GM18505 (cell line): ENCODE data around the gene EOGT.

Experiments used
- ATAC-seq: cut with Tn5 transposase; IDR thresholded peaks from one replicate; pipeline ENCODE4 v1.9.1; 2021; ENCODE audit not compliant: unreplicated experiment
- POLR2A ChIP-seq: IDR thresholded peaks from 4 replicates; pipeline ENCODE4 v1.6.1; 2011; ENCODE audit warnings: borderline replicate concordance; ENCODE audit not compliant: insufficient read depth, insufficient read length; ENCODE audit errors: extremely low read depth

The EOGT gene

DNA sequence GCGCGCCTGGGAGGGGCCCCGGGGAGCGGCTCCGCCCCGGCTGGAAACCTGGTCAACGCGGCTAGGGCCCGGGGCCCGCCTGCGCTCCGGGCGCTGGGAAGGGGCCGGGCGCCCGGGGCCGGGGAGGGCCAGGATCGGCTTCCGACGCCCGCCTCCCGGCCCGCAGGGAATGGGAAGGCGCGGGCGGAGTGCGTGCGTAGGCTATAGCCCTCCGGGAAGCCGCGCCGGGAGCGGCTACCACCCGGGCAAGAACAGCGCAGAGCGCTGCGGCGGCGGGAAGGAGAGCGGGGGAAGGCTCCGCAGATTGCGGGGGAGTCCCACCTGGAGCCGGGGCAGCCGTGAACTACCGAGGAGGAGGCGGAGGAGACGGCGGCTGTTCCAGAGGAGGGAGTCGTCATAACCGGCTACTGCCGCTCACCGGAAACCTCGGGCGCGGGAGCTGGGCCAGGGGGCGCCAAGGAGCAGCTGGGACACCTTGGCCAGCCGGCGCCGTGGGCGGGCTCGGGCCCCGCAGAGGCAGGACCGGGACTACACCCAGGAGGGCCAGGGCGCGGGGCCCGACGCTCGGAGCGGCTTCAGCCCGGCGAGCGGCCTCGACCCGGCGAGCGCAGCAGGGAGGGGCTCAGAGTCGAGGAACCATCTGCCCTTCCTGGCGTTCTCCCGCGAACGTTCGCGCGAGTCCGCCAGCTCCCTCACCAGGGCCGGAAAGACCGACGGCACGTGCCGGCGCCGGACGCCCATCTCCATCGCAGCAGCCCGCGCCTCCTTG lies at the start of gene EOGT:
TSS of gene EOGT (minus strand) at position 432 of the 769 bp plus-strand sequence. CDS start 3,838 bp downstream, outside the sequence.
- ATAC-seq = peak; percentile 86
- TF ChIP-seq POLR2A = peak; percentile 78

DNA sequence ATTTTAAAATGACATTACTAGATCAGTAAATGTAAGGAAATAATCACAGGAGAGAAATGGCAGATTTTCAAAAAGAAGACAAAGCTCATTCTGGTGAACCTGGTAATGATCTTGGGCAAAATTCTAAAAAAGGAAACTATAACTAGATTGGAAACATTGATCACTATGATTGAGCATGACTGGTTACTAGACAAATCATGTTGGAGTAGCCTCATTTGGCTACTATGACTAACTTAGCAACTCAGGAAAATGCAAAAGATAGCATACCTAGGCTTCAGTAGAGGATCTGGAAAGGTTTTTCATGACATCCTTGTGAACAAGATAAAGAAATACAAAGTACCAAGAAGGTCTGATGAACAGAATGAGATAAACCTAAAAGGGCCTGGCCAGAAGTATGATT lies 46.2 kb upstream of the EOGT start:
- ATAC-seq = no peak
- TF ChIP-seq POLR2A = no peak

DNA sequence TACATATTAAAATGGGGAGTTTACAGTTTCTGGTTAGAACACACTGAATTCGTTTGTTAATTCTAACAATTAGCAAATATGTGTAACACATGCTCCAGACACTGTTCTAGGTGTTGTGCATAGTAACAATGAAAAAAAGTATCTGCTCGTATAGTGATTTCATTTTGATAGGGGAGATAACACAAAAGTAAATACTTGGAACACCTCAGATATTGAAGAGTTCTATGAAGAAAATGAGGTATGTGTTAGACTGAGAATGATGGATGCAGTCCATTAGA lies 45.4 kb upstream of the EOGT start:
- no peak for TF ChIP-seq POLR2A
- no peak for ATAC-seq

DNA sequence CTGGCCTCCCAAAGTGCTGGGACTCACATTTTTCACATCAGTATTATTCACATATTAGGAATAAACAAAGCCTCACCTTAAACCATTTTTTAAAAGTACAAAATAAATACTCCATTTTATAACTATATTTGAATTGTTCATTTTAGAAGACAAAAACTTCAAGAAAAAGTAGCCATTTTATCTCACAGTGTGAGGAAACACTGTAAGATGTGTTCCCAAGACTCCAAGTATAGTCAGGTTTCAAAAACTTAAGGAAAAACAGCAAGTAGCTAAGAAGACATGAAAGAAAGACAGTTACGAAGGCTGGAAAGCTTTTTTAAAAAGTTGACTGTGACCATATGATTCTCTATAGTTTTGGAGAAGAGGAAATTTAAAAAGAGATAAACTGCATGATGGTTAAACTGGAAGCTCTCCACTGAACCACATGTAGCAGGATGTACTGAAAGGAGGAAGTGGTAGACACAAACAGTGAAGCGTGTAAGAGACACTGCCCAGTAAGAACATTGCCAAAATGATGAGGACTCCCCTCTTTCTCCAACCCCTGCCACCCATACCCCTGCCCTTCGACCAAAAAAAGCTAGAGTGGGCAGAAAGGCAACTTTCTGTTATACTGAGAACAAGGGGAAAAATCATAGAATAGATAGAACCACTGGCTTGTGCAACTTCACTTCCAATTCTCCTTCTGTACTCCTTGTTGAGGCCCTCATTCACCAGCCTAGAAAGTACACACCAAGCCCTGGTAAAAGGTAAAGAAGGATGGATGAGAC lies 44.9 kb upstream of the EOGT start:
- ATAC-seq = peak; percentile 99
- TF ChIP-seq POLR2A = no peak

DNA sequence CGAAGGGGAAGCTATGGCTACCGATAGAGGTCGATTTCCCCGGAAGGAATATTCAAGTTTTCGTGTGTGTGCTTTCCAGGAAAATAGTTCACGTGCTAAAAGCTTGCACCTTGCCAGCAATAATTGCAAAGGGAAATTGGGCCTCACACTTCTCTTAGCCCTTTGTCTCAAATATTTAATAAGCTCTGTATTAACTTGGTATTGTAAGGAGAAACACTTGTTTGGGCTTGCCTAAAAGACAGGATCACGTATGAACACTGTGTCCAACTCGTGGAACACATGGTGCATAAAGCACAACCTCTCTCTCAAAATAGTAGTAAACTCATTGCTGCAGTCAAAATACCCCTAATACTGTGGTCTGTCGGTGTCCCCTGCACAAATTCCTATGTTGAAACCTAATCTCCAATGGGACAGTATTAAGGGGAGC lies 39.0 kb upstream of the EOGT start:
- no peak for TF ChIP-seq POLR2A
- ATAC-seq = no peak

DNA sequence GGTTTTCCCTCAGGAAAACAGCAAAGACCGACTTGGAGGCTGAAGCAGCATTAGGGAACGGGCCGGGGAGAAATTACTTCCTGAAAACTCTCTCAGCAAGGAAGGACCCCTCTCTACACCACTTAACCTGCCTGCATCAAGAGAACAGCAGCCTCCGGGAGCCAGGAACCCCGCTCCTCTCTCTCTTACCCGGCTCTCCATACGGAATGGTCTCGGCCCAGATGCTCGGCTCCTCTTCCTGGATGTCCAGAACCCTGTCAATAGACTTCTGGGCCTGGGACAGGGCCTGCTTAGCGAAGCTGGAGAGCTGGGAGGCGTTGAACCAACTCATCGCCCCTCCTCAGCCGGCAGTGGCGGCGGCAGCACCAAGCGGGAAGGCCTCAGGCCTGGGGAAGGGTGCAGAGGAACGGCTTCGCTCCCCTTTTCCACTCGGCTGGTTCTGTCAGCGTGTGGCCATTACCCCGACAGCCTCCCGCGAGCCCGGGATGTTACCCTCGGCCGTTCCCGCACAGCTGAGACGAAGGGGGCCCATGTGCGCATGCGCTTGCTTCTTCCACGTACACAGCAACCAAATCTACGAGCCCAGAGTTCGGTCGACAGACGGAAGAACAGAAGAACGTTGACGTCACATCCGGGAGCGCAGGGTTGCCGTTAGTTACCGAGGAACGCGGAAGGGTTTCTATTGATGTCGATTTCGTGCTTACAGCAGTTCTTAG lies 38.4 kb upstream of the EOGT start, which contains the start of gene TMF1:
TSS of gene TMF1 (minus strand) at position 578 of the 716 bp plus-strand sequence. CDS start at position 331, 247 bp downstream.
- peak; percentile 78 for TF ChIP-seq POLR2A
- peak; percentile 92 for ATAC-seq

DNA sequence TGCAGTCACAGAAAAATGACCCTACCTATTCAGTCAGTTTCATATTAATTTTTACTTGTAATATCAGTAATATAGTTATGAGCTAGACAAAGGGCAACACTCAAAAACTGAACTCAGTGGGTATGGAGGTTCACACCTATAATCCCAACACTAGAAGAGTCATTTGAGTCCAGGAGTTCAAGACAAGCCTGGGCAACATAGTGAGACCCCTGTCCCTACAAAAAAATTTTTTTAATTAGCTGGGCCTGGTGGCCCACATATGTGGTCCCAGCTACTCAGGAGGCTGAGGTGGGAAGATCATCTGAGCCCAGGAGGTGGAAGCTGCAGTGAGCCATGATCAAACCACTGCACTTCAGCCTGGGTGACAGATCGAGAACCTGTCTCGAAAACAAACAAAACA lies 35.5 kb upstream of the EOGT start:
- no peak for TF ChIP-seq POLR2A
- no peak for ATAC-seq

DNA sequence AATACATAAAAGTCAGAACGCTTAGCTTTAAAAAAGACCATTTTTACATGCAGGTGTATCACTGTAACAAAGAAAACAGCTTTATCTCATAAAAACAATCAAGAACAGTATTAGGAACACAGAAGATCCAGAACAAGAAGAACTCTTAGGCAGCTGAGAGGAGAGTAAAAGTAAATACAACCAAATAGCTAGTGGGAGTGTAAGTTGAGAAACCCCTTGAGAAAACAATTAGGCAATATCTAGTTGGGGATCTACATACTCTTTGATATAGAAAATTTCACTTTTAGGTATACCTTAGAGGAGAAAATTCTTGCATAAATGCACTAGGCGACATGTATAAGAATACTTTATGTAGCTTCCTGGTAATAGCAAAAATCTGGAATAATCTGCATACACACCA lies 31.1 kb upstream of the EOGT start:
- ATAC-seq = no peak
- TF ChIP-seq POLR2A = no peak

DNA sequence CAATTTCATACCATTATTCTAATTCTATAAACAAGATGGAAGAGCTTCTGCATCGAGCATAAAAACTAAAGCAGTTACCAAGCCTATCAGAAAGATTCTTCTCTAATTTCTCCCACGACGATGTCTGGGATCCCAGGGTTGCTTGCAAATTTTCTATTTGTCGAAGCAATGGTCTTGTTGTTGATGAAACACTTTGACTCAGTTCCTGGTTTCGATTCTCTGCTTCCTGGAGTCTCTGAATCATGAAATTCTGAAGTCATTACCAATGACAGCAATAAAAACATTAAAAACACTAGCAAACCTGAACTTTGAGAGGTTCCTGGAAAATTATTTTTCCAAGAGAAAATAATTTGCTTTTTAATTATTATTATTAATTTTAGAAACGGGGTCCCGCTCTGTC lies 20.0 kb upstream of the EOGT start:
- no peak for ATAC-seq
- no peak for TF ChIP-seq POLR2A

DNA sequence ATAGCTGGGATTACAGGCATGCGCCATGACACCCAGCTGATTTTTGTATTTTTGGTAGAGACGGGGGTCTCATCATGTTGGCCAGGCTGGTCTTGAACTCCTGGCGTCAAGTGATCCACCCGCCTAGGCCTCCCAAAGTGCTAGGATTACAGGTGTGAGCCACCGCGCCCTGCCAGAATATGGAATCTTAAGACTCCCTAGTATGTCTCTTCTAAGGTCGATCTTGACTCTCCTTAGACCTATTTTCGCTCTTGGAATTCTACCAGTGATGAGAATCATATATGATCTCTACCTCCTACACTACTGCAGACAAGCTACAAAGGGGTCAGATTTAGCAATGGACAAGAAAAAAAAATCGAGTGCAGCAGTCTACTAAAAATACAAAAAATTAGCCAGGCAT lies 19.3 kb upstream of the EOGT start:
- no peak for TF ChIP-seq POLR2A
- no peak for ATAC-seq

DNA sequence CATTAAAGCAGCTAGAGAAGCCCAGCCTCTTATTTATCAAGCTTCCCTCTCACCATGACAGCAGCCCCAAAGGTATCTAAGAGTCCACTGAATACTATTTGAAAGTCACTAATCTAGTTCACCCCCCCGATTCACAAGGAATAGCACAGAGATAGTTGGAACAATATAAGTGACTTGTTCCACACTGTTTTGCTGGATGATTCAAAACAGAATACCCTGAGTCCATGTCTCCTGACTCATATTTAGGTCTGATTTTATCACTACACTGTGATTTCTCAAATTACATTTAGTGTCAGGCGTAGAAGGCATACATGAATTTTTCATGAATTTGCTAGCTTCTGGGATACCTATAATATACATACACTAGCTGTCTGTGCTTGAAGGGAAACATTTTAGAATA lies 18.7 kb upstream of the EOGT start:
- TF ChIP-seq POLR2A = no peak
- ATAC-seq = no peak

DNA sequence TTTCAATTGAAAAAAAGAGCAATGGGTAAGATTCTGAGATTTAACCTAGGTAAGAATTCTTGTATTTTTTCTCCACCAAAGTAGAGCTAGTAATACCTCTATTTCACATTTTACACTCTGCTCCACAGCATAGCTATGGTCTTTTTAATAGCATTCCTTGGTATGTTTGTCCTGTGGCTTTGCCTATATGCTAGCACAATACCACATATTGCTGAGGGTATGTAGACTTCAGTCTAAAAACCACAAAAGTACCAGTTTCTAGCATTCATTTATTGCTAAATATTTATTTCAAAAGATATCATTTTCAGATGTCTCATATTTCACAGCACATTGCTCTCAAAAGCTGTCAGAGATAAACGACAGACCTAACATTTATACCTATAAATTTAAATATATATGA lies 18.2 kb upstream of the EOGT start:
- no peak for TF ChIP-seq POLR2A
- no peak for ATAC-seq

DNA sequence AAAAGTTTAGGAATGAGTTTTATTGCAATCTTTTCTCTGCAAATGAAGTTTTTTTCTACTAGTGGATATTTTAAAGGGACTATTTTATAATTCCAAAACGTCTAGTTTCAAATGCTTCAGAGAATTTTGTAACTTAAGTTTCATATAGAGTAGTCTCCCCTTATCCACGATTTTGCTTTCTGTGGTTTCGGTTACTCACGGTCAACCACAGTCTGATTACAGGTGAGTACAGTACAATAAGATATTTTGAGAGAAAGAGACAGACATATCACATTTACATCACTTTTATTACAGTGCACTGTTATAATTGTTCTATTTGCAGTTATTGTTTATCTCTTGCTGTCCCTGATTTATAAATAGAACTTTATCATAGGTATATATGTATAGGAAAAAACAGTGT lies 7.4 kb upstream of the EOGT start:
- no peak for TF ChIP-seq POLR2A
- no peak for ATAC-seq

DNA sequence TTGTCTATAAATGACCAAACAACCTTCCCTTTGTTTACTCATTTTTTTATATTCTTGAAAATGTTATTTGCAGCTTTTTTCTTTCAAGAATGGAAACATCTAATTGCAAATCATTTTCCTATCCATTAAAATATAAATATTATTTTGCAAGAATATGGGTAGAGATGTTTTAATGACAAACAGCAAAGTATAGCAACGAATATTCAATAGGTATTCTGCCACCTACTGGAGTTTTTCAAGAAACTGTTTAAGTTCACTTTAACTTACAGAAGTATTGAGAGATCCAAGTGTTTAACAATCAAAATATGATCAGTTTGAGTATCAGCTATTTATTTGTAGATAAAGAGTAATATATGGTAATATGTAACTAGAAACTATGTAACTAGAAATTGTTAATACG lies 6.9 kb upstream of the EOGT start:
- TF ChIP-seq POLR2A = no peak
- ATAC-seq = no peak

DNA sequence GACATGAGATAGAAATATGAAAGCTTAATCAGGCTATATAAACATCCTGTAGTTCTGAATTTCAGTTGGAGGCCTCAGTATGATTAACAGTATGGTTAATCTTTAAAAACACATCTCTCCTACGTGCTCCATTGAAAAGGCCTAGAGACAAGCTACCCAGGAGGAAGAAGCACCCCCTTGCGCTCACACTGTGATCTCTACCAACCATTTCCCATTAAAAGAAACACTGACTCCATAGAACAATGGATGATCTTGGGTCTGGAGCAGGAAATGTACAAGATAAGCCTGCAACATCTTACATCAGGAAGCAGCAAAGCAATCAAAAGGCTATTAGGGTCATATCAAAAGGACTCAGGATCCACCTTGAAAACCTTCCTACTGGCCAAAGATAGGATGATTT lies 3.4 kb upstream of the EOGT start:
- ATAC-seq = no peak
- TF ChIP-seq POLR2A = no peak

DNA sequence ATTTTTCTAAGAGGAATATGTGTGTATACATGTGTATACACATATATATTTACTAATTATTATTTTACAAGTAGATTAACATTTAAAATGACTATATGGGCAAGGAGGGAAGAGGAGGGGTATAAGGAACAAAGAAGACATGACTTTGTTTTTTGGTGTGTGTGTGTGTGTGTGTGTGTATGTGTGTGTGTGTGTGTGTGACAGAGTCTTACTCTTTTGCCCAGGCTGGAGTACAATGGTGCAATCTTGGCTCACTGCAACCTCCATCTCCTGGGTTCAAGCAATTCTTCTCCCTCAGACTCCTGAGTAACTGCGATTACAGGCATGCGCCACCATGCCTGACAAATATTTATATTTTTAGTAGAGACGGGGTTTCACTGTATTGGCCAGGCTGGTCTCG lies 2.6 kb upstream of the EOGT start:
- no peak for ATAC-seq
- no peak for TF ChIP-seq POLR2A
